GM19397 (cell line): ENCODE measurements around the gene LDHD.
A peak's percentile ranks its signal among the peaks of the same experiment; 100 is the strongest.

Experiments used
- ATAC-seq: cut with Tn5 transposase; IDR thresholded peaks from one replicate; pipeline ENCODE4 v1.9.1; 2021; ENCODE audit warnings: mild to moderate bottlenecking, moderate library complexity; ENCODE audit not compliant: unreplicated experiment

LDHD gene

GRCh38 chr16:75083813-75084212 lies 32.8 kb downstream of the LDHD start:
- no peak for ATAC-seq

GRCh38 chr16:75081179-75081859 lies 35.3 kb downstream of the LDHD start:
- no peak for ATAC-seq

- no peak for ATAC-seq
Measured at GRCh38 chr16:75080205-75081029, 36.2 kb downstream of the LDHD start.

- ATAC-seq = no peak
Measured at GRCh38 chr16:75079346-75079926, 37.1 kb downstream of the LDHD start.

GRCh38 chr16:75078886-75079285 lies 37.7 kb downstream of the LDHD start:
- ATAC-seq = no peak

GRCh38 chr16:75075688-75076268 lies 40.8 kb downstream of the LDHD start:
- ATAC-seq = peak; percentile 12

GRCh38 chr16:75074920-75075687 lies 41.5 kb downstream of the LDHD start:
- ATAC-seq = peak; percentile 97

GRCh38 chr16:75074304-75074793 lies 42.2 kb downstream of the LDHD start:
- ATAC-seq = no peak

GRCh38 chr16:75073545-75074303 lies 42.9 kb downstream of the LDHD start:
- ATAC-seq = no peak

GRCh38 chr16:75072239-75072947 lies 44.2 kb downstream of the LDHD start:
- ATAC-seq = no peak

GRCh38 chr16:75071621-75072020 lies 45.0 kb downstream of the LDHD start:
- no peak for ATAC-seq

- no peak for ATAC-seq
Measured at GRCh38 chr16:75070012-75070841, 46.4 kb downstream of the LDHD start.

- no peak for ATAC-seq
Measured at GRCh38 chr16:75068085-75069031, 48.2 kb downstream of the LDHD start.

GRCh38 chr16:75066861-75067447 lies 49.6 kb downstream of the LDHD start:
- no peak for ATAC-seq

GRCh38 chr16:75065521-75066149 lies 50.9 kb downstream of the LDHD start:
- no peak for ATAC-seq

- ATAC-seq = no peak
Measured at GRCh38 chr16:75065149-75065505, 51.5 kb downstream of the LDHD start.
